IMR-90 (cell line): ENCODE results near the gene ZNF146. TPM values are rescaled to one million over a fixed set of nuclear protein-coding genes. Genes with fewer than 3 reads are reported as not detected.

Source experiments
- ATAC-seq: fragments of 200-7000 bp; cut with Tn5 transposase; 2 replicates; pipeline ENCODE4 v1.9.1; 2020; ENCODE audit warnings: low read depth, mild to moderate bottlenecking, moderate library complexity
- BruUV-seq: library from RNA; stranded (reverse); fragments of 400-500 nt; replicated peaks from 2 replicates; lab custom pipeline; 2021; lab: Mats Ljungman, UMichigan
- CTCF ChIA-PET: fragments of 300-600 bp; formaldehyde crosslinking; extraction: SDS; loops from one replicate; lab custom pipeline; 2021; ENCODE audit warnings: antibody characterized with exemption; lab: Yijun Ruan, JAX
- POLR2A ChIA-PET: fragments of 300-600 bp; sonication (Branson Sonifier 250); formaldehyde crosslinking; loops from one replicate; lab custom pipeline; 2022; ENCODE audit warnings: antibody characterized with exemption; ENCODE audit not compliant: unreplicated experiment; lab: Charles Lee
- DNase-seq: peaks from one replicate; pipeline ENCODE4 v3.0.0; 2013
- H2AFZ ChIP-seq: replicated peaks from 2 replicates; pipeline ENCODE3; 2013; ENCODE audit warnings: low read length, mild to moderate bottlenecking; ENCODE audit not compliant: poor library complexity
- H2AK5ac ChIP-seq: 2 replicates; pipeline ENCODE4 v1.6.1; 2013; ENCODE audit warnings: low read depth, low read length, inconsistent platforms
- H2AK9ac ChIP-seq: replicated peaks from 2 replicates; pipeline ENCODE3; 2013; ENCODE audit warnings: mild to moderate bottlenecking, low read depth, low read length, moderate library complexity; ENCODE audit not compliant: poor library complexity
- H2BK120ac ChIP-seq: 2 replicates; pipeline ENCODE4 v1.6.1; 2013; ENCODE audit warnings: low read depth, low read length, inconsistent platforms
- H2BK15ac ChIP-seq: 3 replicates; pipeline ENCODE4 v1.6.1; 2013; ENCODE audit warnings: low read depth, low read length, inconsistent platforms
- H2BK20ac ChIP-seq: 2 replicates; pipeline ENCODE4 v1.6.1; 2013; ENCODE audit warnings: low read depth, mild to moderate bottlenecking, inconsistent platforms, low read length, moderate library complexity
- H2BK5ac ChIP-seq: 2 replicates; pipeline ENCODE4 v1.6.1; 2013; ENCODE audit warnings: mild to moderate bottlenecking, low read depth, low read length, inconsistent platforms; ENCODE audit not compliant: poor library complexity, severe bottlenecking
- H3K14ac ChIP-seq: replicated peaks from 2 replicates; pipeline ENCODE4 v1.6.1; 2013; ENCODE audit warnings: low read depth, low read length, inconsistent platforms
- H3K18ac ChIP-seq: 2 replicates; pipeline ENCODE4 v1.6.1; 2013; ENCODE audit warnings: low read depth, low read length, control low read depth
- H3K23ac ChIP-seq: 2 replicates; pipeline ENCODE4 v1.6.1; 2013; ENCODE audit warnings: low read depth, low read length, inconsistent platforms
- H3K27ac ChIP-seq: 2 replicates; pipeline ENCODE4 v1.5.1; 2013; ENCODE audit warnings: mild to moderate bottlenecking, control low read depth, low read length; ENCODE audit not compliant: insufficient read depth
- H3K27me3 ChIP-seq: 2 replicates; pipeline ENCODE4 v1.6.1; 2013; ENCODE audit warnings: low read length; ENCODE audit not compliant: control insufficient read depth, insufficient read depth
- H3K36me3 ChIP-seq: 2 replicates; pipeline ENCODE4 v1.6.1; 2013; ENCODE audit warnings: low read length, mixed read lengths; ENCODE audit not compliant: control insufficient read depth, insufficient read depth
- H3K4ac ChIP-seq: 2 replicates; pipeline ENCODE4 v1.6.1; 2013; ENCODE audit warnings: low read depth, low read length, inconsistent platforms
- H3K4me1 ChIP-seq: 2 replicates; pipeline ENCODE4 v1.6.1; 2013; ENCODE audit warnings: low read length, mixed read lengths; ENCODE audit not compliant: control insufficient read depth, insufficient read depth
- H3K4me2 ChIP-seq: 2 replicates; pipeline ENCODE4 v1.6.1; 2013; ENCODE audit warnings: low read depth, mild to moderate bottlenecking, control low read depth, low read length, moderate library complexity
- H3K4me3 ChIP-seq: 2 replicates; pipeline ENCODE4 v1.5.1; 2013; ENCODE audit warnings: low read depth, mild to moderate bottlenecking, control low read depth, low read length, moderate library complexity; ENCODE audit not compliant: insufficient read depth
- H3K56ac ChIP-seq: 2 replicates; pipeline ENCODE4 v1.6.1; 2013; ENCODE audit warnings: low read length, inconsistent platforms; ENCODE audit not compliant: insufficient read depth; ENCODE audit errors: extremely low read depth
- H3K79me1 ChIP-seq, 2 experiments: 2 replicates each; pipeline ENCODE4 v1.6.1; 2013; ENCODE audit warnings: low read length in 2 of 2, inconsistent platforms in 1 of 2, low read depth in 1 of 2
- H3K9ac ChIP-seq: 2 replicates; pipeline ENCODE4 v1.6.1; 2013; ENCODE audit warnings: low read depth, low read length, control low read depth
- H3K9me1 ChIP-seq: 2 replicates; pipeline ENCODE4 v1.6.1; 2013; ENCODE audit warnings: low read length, inconsistent platforms; ENCODE audit not compliant: insufficient read depth
- H3K9me3 ChIP-seq: 2 replicates; pipeline ENCODE4 v1.6.1; 2013; ENCODE audit warnings: low read length; ENCODE audit not compliant: control insufficient read depth, insufficient read depth
- H4K20me1 ChIP-seq: 2 replicates; pipeline ENCODE4 v1.6.1; 2013; ENCODE audit warnings: low read length, inconsistent platforms; ENCODE audit not compliant: insufficient read depth
- H4K5ac ChIP-seq: 2 replicates; pipeline ENCODE4 v1.6.1; 2013; ENCODE audit warnings: mild to moderate bottlenecking, low read depth, low read length, control low read depth
- H4K8ac ChIP-seq, 2 experiments: 2 replicates each; pipeline ENCODE4 v1.6.1; 2013; ENCODE audit warnings: low read depth in 2 of 2, low read length in 2 of 2, control low read depth in 1 of 2, inconsistent platforms in 1 of 2
- H4K91ac ChIP-seq: 2 replicates; pipeline ENCODE4 v1.6.1; 2013; ENCODE audit warnings: low read depth, low read length, inconsistent platforms; ENCODE audit not compliant: insufficient read depth
- CHD1 ChIP-seq: IDR thresholded peaks from 2 replicates; pipeline ENCODE4 v1.6.1; 2012; ENCODE audit warnings: low read depth, low read length, improper control_type of control experiment
- FOS ChIP-seq: fragments of 150-350 bp; IDR thresholded peaks from 2 replicates; pipeline ENCODE4 v1.6.1; 2016; ENCODE audit warnings: low read depth, low read length
- MAZ ChIP-seq: IDR thresholded peaks from 2 replicates; pipeline ENCODE4 v1.6.1; 2012; ENCODE audit warnings: low read depth, mild to moderate bottlenecking, low read length, improper control_type of control experiment, moderate library complexity, borderline replicate concordance
- RCOR1 ChIP-seq: IDR thresholded peaks from 2 replicates; pipeline ENCODE4 v1.6.1; 2012; ENCODE audit warnings: mild to moderate bottlenecking, low read length, improper control_type of control experiment; ENCODE audit not compliant: insufficient replicate concordance
- USF2 ChIP-seq: fragments of 150-350 bp; IDR thresholded peaks from 2 replicates; pipeline ENCODE4 v1.6.1; 2017; ENCODE audit warnings: mild to moderate bottlenecking, antibody characterized with exemption, low read length, low read depth
- WGBS, 2 experiments: methylation state at CpG; one replicate each; pipeline versions ENCODE4 v1.1.5 to v1.1.7; 2013; ENCODE audit warnings: missing lambda C conversion rate in 2 of 2; ENCODE audit not compliant: insufficient read length in 1 of 2; ENCODE audit errors: extremely low coverage in 2 of 2; 5-methylcytosine and 5-hydroxymethylcytosine counted together
- dilution Hi-C: fragments of 300-500 bp; cut with HindIII; formaldehyde crosslinking; loops from one replicate; pipeline ENCODE4 v1.14.3; 2018; ENCODE audit warnings: low sequenced_read_pairs; ENCODE audit not compliant: unreplicated experiment
- in situ Hi-C: fragments of 300-500 bp; cut with MboI; formaldehyde crosslinking; loops from 3 replicates; pipeline ENCODE4 v1.14.3; 2019; ENCODE audit warnings: low sequenced_read_pairs, inconsistent platforms, mixed read lengths
- intact Hi-C: fragments of 100-400 bp; cut with micrococcal nuclease; formaldehyde crosslinking; loops from 2 replicates; pipeline ENCODE4 v1.10.0; 2022
- polyA plus RNA-seq, 3 experiments: library from polyadenylated mRNA; depleted of rRNA; stranded (reverse); fragments of >200 nt; gene quantifications; 2 replicates each; pipeline ENCODE4 v1.2.3, GENCODE V29; 2012; ENCODE audit warnings: low replicate concordance in 1 of 3
- total RNA-seq: library from RNA; depleted of rRNA; stranded (reverse); fragments of >200 nt; gene quantifications from 2 replicates; pipeline ENCODE4 v1.2.3, GENCODE V29; 2012

ZNF146 gene
- total and polyA plus RNA-seq, 2 of the 4 experiments (the other 2 are of a cell fraction): 61.6 to 106 TPM

GRCh38 chr19:36169084-36169760 lies 45.7 kb upstream of the ZNF146 start:
- H3K4me2 ChIP-seq: no peak overlapping the region
- H2BK20ac ChIP-seq: no peak overlapping the region
- no peak overlapping the region for H2AK9ac ChIP-seq
- no peak overlapping the region for H2BK120ac ChIP-seq
- WGBS, 2 experiments: 58% methylated on average over 4 of the region's 9 CpGs; no CpG with 5 or more reads in 1 of the 2 experiments
- no peak for TF ChIP-seq MAZ
- no peak for TF ChIP-seq FOS
- no peak for TF ChIP-seq CHD1
- no peak for TF ChIP-seq USF2
- TF ChIP-seq RCOR1: no peak
- no peak overlapping the region for H4K8ac ChIP-seq
- no peak overlapping the region for H3K4ac ChIP-seq
- H3K9me3 ChIP-seq: no peaks in the 10 kb centered on the region
- H3K36me3 ChIP-seq: 0 out of 2 replicates have a peak, but pooled peaks cover 2% of the 10 kb centered on the region
- H3K9ac ChIP-seq: no peak overlapping the region
- H2BK5ac ChIP-seq: no peak overlapping the region
- dilution Hi-C loops: no loop called here
- intact Hi-C loops: no loop called here
- H2AFZ ChIP-seq: no peak overlapping the region
- in situ Hi-C loops: no loop called here
- CTCF ChIA-PET: interaction anchor here (0.7 to 3.8 kb wide), 3 partner anchors 16 to 108 kb away, joined by 4 to 20 read pairs (median 4); no protein-coding TSS in a partner anchor
- no peak overlapping the region for H2BK15ac ChIP-seq
- H3K18ac ChIP-seq: no peak overlapping the region
- no peak overlapping the region for H4K91ac ChIP-seq
- H3K14ac ChIP-seq: no peak overlapping the region
- H3K4me3 ChIP-seq: no peak overlapping the region
- no peak overlapping the region for H3K27ac ChIP-seq
- no peak for ATAC-seq
- no peaks in the 10 kb centered on the region for H3K9me1 ChIP-seq
- no peaks in the 10 kb centered on the region for H4K20me1 ChIP-seq
- no peak overlapping the region for H3K23ac ChIP-seq
- H3K79me1 ChIP-seq: no peaks in the 10 kb centered on the region
- DNase-seq: no peak
- no peak overlapping the region for H2AK5ac ChIP-seq
- no TSS peak for BruUV-seq
- POLR2A ChIA-PET: interaction anchor here (0.5 kb wide), 1 partner anchor 116 kb away, joined by 5 read pairs; no protein-coding TSS in a partner anchor
- no peaks in the 10 kb centered on the region for H3K27me3 ChIP-seq
- H4K5ac ChIP-seq: no peak overlapping the region
- H3K4me1 ChIP-seq: peaks cover 4% of the 10 kb centered on the region; the same call in 1 of the 2 replicates
- no peak overlapping the region for H3K56ac ChIP-seq
